SKM-1 treated with dmso at 0.1 percent for 144 hours (cell line): ENCODE data around the gene MDGA2.
"Not testable (repeated sequence)": the region's sequence is repeated elsewhere in the genome, so short reads cannot be mapped to it uniquely, and the experiment has no call there.

ENCODE experiments used
- DNase-seq: peaks from one replicate; lab custom pipeline; 2025; ENCODE audit not compliant: unreplicated experiment; lab: John Stamatoyannopoulos, UW

The MDGA2 gene

DNA sequence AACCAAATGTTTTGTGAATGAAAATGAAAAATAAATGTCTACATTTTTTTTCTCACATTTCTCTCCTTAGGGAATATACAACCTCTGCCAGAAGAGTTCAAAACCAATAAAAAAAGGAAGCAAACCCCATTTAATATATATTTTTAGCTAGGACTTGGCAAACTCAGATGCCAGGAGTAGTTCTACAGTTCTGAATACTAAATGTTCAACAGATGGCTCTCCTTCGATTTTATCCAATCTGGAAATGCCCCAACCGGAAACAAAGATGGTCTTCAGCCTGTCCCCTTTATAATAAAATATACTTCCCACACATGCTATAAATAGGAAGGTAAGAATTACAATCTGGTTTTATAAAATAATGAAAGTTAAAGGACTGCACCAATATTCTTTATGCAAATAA lies 330.4 kb downstream of the MDGA2 start:
- no peak for DNase-seq

- DNase-seq: no peak
Observed at GRCh38 chr14:47332939-47333338, 342.5 kb downstream of the MDGA2 start.

DNA sequence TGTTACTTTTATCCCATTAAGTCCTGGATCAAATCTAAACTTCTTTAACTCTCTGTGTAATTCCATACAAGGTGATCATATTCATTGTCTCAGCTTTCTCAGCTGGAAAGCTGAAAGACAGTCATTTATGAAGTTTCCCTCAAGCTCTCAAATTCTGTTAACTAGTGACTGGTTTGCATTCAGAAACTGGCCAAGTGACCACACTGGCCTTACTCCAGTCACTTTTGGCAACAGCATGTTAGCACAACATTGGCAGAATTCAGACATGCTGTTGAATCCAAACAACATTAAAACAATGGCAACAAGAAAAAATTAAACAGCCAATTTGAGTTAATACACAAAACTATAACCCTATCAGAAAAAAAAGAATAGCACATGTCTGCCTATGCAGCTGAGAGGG lies 343.3 kb downstream of the MDGA2 start:
- DNase-seq: no peak

GRCh38 chr14:47328376-47328775 lies 347.0 kb downstream of the MDGA2 start:
- DNase-seq: no peak

DNA sequence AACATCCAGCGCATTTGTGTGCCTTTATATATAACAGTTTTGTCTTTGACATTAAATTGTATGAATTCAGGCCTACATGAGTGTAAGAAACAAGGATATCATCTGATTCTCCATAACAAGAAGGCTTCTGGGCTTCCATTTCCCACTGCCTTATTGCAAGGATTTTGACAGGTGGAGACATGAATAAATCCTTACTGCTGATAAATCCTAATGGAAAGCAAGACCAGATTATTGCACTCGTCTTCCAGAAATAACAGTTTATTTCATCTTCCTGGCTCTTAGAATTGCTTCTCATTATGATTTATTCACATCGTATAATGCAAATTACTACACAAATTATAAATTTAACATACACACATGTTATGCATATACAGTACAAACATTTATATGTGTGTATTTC lies 348.1 kb downstream of the MDGA2 start:
- DNase-seq: no peak

DNA sequence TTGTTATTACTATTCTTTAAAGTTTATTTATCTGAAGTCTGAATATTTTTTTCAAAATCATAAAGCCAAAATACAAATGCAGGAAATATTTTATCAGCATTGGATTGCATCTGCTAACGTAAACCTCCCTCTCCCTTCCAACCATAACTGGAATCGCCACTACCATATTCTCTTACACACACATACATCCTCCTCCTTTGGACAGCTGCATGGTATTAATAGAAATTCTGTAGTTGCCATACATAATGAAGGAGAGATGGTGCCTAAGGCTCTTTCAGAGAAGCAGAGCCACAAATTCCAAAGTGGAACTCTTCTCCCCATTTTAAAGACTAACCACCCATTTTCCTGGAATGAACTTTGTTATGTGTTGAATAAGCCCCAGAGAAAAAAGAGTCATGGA lies 352.7 kb downstream of the MDGA2 start:
- no peak for DNase-seq

DNA sequence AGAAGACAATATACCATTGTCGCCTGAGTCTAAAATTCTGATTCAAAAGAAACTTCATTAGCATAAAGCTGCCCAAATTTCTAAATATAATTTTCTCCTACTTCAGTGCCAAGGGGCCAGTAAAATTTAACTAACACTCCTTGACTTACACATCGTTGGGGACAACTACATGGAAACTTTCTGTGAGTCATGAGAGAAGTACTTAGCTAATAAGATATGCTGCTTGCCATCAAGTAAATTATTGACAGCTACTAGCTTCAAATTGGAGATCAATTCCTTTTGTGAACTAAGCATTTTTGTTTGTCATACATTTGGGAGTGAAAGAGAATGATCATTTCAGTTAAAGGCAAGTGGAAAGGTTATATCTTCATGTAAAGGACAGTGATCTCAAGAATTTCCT lies 373.3 kb downstream of the MDGA2 start:
- no peak for DNase-seq

- DNase-seq: no peak
Observed at GRCh38 chr14:47300796-47301195, 374.6 kb downstream of the MDGA2 start.

- DNase-seq: no peak
Observed at GRCh38 chr14:47297374-47297773, 378.0 kb downstream of the MDGA2 start.

DNA sequence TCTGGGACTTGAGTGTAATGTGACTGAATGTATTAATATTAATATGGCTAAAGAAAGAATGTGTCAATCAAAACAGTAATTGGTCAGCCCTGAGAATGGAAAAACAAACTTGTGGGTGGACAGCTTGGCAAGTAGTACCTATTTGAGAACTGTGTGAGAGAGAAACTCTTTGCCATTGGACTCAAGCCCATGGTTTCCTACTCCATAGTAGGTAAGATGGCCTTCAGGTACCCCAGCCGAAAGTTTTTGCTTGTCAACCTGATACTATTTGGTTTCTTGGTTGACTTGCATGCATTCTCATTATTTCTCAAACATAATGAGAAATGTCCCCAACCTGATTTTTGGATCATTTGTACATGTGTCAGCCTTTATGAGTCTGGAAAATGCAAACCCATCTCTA lies 391.1 kb downstream of the MDGA2 start:
- no peak for DNase-seq

DNA sequence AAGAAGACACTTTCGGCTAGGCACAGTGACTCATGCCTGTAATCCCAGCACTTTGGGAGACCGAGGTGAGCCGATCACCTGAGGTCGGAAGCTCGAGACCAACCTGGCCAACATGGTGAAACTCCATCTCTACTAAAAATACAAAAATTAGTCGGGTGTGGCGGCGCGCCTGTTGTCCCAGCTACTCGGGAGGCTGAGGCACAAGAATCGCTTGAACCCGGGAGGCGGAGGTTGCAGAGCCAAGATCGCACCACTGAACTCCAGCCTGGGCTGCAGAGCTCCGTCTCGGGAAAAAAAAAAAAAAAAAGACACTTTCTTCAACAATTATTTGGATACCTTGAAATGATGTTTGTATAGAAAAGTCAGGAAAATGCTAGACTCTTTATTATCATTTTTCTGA lies 393.6 kb downstream of the MDGA2 start:
- DNase-seq: not testable (repeated sequence)

GRCh38 chr14:47278233-47278842 lies 397.1 kb downstream of the MDGA2 start:
- peak; percentile 1 for DNase-seq

- no peak for DNase-seq
Observed at GRCh38 chr14:47277703-47278102, 397.7 kb downstream of the MDGA2 start.

DNA sequence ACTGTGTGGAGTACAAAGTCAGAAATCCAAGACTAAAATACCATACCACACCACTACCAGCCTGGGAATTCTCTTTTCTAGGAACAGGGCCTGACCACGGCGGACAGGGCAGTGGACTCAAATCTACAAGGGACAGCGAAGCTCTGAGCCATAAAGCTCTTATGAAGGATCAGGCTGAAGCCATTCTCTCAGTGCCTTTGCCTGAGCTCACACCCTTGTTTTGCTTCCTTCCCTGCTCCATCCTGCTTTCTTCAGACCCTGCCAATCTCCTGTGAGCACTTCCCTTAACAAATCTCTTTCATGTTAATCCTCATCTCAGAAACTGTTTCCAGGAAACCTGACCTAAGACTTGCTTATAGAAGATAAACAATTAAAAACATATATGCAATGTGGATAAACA lies 398.5 kb downstream of the MDGA2 start:
- no peak for DNase-seq

- DNase-seq: no peak
Observed at GRCh38 chr14:47273939-47274338, 401.5 kb downstream of the MDGA2 start.

GRCh38 chr14:47270715-47271114 lies 404.7 kb downstream of the MDGA2 start:
- no peak for DNase-seq

GRCh38 chr14:47269756-47270492 lies 405.5 kb downstream of the MDGA2 start:
- DNase-seq: no peak

DNA sequence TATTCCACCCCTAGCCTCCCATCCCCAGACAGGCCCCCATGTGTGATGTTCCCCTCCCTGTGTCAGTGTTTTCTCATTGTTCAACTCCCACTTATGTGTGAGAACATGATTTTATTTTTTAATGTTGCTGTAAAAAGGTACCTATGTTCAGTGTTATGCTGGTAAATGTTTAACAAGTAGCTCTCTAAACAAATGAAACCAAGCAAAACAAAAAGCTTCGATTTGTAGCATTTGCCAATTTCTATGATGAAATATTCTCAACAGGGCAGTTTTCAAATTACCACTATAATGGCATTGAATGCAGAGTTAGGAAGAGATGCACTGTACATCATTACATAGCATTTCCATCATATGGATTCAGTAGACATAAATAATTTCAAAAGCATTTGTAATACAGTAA lies 410.6 kb downstream of the MDGA2 start:
- no peak for DNase-seq

- no peak for DNase-seq
Observed at GRCh38 chr14:47262801-47263200, 412.6 kb downstream of the MDGA2 start.

DNA sequence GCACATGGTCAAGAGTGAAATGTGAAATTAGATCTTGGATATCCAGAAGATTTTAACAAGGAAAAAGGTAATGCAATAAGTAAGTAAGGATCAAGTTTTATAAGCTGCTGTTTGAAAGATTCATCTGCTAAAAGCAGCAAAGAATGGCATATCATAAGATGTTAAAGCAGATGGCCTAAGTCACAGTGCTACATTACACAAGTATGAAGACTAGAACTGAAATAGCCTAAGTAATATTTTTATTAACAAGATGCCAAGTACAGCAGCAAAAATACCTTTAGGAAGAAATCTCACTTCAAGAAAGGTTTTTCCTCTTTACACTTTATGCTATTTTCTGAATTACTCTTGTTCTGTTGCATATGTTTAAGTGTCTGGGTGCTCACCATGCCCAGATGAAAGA lies 414.1 kb downstream of the MDGA2 start:
- no peak for DNase-seq

GRCh38 chr14:47259796-47260195 lies 415.6 kb downstream of the MDGA2 start:
- no peak for DNase-seq

DNA sequence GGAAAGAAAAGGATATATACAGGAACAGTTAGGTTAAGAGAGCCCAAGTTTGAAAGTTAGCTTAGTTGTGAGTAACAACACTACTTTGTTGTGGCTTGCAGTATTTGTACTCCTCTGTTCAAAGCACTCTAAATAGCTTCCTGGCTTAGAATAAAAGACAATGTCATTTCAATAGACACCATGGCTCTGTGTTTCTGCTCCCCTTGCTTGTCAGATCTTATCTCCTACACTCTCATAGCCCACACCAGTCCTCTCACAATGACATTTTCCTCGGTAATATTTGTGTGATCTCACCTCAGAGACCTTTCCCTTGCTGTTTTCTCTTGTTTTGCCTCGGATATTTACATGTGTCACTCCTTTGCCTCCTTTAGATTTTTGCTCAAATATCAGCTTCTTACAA lies 418.4 kb downstream of the MDGA2 start:
- DNase-seq: no peak

- DNase-seq: no peak
Observed at GRCh38 chr14:47252802-47253201, 422.6 kb downstream of the MDGA2 start.
